Measurements from ENCODE around the gene CRACR2B.

CRACR2B gene

GRCh38 chr11:810040-810567, 17.6 kb upstream of the CRACR2B start:
- Histone ChIP-seq H3K4me2 (peak overlapping the region; percentile 96), H3K4me1 (peaks cover 56% of the 10 kb centered on the region), H3K9ac (peak overlapping the region; percentile 100), H3K36me3 (peaks cover 44% of the 10 kb centered on the region), H3K4me3 (peak overlapping the region; percentile 100), H4K20me1 (peaks cover 44% of the 10 kb centered on the region), H3K27me3 (no peaks in the 10 kb centered on the region), H3K9me3 (no peaks in the 10 kb centered on the region), H3K27ac (peak overlapping the region; percentile 100)
- TF ChIP-seq Cebpa-rat (IDR thresholded peaks at IDR 0.05), result no peak

DNA sequence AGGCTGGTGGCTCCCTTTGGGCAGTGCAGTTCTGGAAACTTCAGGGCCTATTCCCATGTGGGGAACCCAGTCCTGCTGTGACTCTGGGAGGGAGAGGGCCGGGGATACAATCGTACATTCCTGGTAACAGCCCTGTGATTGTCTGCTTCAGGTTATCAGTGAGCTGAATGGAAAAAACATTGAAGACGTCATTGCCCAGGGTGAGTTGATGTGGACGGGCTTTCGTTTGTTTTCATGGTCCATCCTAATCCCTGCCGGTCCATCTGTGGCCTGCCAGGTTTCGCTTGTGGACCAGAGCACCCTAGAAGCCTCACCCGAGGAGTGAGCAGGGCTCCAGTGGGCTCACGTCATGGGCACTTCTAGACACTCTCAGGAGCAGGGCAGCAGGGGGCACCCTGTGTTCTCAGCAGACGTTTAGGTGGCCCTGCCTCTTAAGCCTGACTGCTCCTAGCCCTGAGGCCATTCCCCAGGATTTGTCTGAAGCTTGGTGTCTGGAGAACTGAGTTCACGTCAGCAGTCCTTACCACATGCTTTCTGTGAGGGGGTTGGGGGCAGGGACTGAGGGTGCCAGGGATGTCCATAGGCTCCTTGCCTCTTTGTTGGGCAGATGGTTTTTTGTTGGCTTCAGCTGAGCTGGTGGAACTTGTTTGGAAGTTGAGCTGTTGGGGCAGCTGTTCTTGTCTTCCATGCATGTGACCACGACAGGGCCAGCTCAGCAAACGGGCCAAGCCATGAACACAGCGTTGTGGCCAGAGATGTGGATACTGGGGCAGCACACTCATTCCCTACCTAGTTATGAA, 16.1 kb upstream of the CRACR2B start:
- Histone ChIP-seq H4K20me1 (peaks cover 51% of the 10 kb centered on the region), H3K36me3 (peaks cover 57% of the 10 kb centered on the region), H3K4me3 (peak overlapping the region; percentile 100), H3K27ac (peak overlapping the region; percentile 100), H3K9ac (peak overlapping the region; percentile 100), H3K27me3 (no peaks in the 10 kb centered on the region), H3K4me1 (peaks cover 44% of the 10 kb centered on the region), H3K4me2 (peak overlapping the region; percentile 96), H3K9me3 (no peaks in the 10 kb centered on the region)
- TF ChIP-seq Cebpa-rat (IDR thresholded peaks at IDR 0.05), result no peak

- H3K4me3 ChIP-seq, result no peak overlapping the region
- H3K4me2 ChIP-seq, result peak overlapping the region; percentile 96
Observed at GRCh38 chr11:812390-812789, 15.3 kb upstream of the CRACR2B start.

GRCh38 chr11:813072-813455, 14.7 kb upstream of the CRACR2B start:
- H3K27ac ChIP-seq, result no peak overlapping the region
- TF ChIP-seq Cebpa-rat (IDR thresholded peaks at IDR 0.05), result no peak
- H3K36me3 ChIP-seq, result peaks cover 57% of the 10 kb centered on the region
- H3K9me3 ChIP-seq, result no peaks in the 10 kb centered on the region
- 0 out of 2 replicates have a peak overlapping the region, but pooled peaks have one; percentile 100 for H3K9ac ChIP-seq
- peaks cover 51% of the 10 kb centered on the region for H4K20me1 ChIP-seq
- no peak overlapping the region for H3K4me2 ChIP-seq
- peaks cover 40% of the 10 kb centered on the region for H3K4me1 ChIP-seq
- no peak overlapping the region for H3K4me3 ChIP-seq
- no peaks in the 10 kb centered on the region for H3K27me3 ChIP-seq

More at GRCh38 chr11:812390-812789, 15.3 kb upstream of the CRACR2B start:
- H3K27ac ChIP-seq, result no peak overlapping the region; the same call in 1 of the 2 replicates
- peaks cover 57% of the 10 kb centered on the region for H3K36me3 ChIP-seq
- H3K4me1 ChIP-seq, result peaks cover 44% of the 10 kb centered on the region
- TF ChIP-seq Cebpa-rat (IDR thresholded peaks at IDR 0.05), result no peak
- no peaks in the 10 kb centered on the region for H3K9me3 ChIP-seq
- H4K20me1 ChIP-seq, result peaks cover 51% of the 10 kb centered on the region
- peak overlapping the region; percentile 100; the same call in 1 of the 2 replicates for H3K9ac ChIP-seq
- H3K27me3 ChIP-seq, result no peaks in the 10 kb centered on the region

DNA sequence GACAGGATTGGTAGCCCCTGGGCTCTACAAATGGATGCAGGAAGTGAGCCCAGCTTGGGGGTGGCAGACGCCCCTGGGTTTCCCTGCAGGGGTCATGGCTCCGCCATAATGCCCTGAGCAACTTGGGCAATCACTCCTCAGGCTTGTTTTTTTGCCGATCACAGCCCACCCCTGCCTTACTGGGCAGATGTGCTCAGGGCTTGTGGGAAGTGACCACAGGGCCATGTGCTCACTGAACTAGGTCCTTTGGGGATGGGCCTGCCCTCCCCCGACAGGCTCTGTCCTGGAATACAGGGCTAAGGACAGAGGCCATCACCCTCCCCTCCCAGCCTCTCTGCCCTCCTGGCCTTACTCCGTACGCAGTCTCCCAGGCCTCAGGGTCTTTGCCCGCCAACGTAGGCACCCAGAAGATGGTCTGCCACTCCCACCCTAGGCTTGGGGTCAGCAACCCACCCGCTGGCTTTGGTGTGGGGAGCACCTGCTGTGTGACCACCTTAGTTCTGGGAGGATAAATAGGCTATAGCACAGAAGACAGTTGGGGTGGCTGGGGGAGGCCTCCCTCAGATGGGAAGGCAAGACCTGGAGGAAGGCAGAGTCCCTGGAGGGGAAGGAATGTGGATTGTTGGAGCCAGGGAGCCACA, 14.1 kb upstream of the CRACR2B start:
- H3K27me3 ChIP-seq, result no peaks in the 10 kb centered on the region
- peaks cover 51% of the 10 kb centered on the region for H4K20me1 ChIP-seq
- H3K4me2 ChIP-seq, result no peak overlapping the region
- peaks cover 57% of the 10 kb centered on the region for H3K36me3 ChIP-seq
- H3K27ac ChIP-seq, result no peak overlapping the region
- 0 out of 2 replicates have a peak overlapping the region, but pooled peaks have one; percentile 22 for H3K9ac ChIP-seq
- peaks cover 36% of the 10 kb centered on the region for H3K4me1 ChIP-seq
- no peak for TF ChIP-seq Cebpa-rat (IDR thresholded peaks at IDR 0.05)
- no peak overlapping the region for H3K4me3 ChIP-seq
- no peaks in the 10 kb centered on the region for H3K9me3 ChIP-seq

- no peak overlapping the region for H3K4me2 ChIP-seq
- no peak for TF ChIP-seq Cebpa-rat (IDR thresholded peaks at IDR 0.05)
- H3K36me3 ChIP-seq, result peaks cover 56% of the 10 kb centered on the region
- peaks cover 51% of the 10 kb centered on the region for H4K20me1 ChIP-seq
- no peaks in the 10 kb centered on the region for H3K27me3 ChIP-seq
- no peak overlapping the region for H3K9ac ChIP-seq
- no peak overlapping the region for H3K27ac ChIP-seq
- peaks cover 43% of the 10 kb centered on the region for H3K4me1 ChIP-seq
- H3K9me3 ChIP-seq, result no peaks in the 10 kb centered on the region
- H3K4me3 ChIP-seq, result no peak overlapping the region
Observed at GRCh38 chr11:815675-816432, 11.9 kb upstream of the CRACR2B start.

DNA sequence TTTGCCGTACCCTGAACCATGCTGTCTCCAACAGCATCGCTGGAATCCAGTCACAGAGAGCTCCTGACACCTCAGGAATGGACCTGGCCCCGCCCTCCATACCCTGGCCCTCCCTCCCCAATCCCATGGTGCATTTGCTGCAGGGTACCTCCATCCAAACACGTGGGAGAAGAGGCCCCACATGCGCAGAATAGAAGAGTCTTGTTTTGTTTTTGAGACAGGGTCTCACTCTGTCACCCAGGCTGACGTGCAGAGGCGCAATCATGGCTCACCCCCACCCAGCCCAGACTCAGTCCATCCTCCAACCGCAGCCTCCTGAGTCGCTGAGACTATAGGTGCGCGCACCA, 11.3 kb upstream of the CRACR2B start:
- Histone ChIP-seq H3K4me2 (no peak overlapping the region), H3K4me3 (no peak overlapping the region), H3K27ac (no peak overlapping the region), H3K9me3 (no peaks in the 10 kb centered on the region), H4K20me1 (peaks cover 51% of the 10 kb centered on the region), H3K4me1 (peaks cover 43% of the 10 kb centered on the region), H3K36me3 (peaks cover 50% of the 10 kb centered on the region), H3K27me3 (no peaks in the 10 kb centered on the region), H3K9ac (no peak overlapping the region)
- no peak for TF ChIP-seq Cebpa-rat (IDR thresholded peaks at IDR 0.05)

DNA sequence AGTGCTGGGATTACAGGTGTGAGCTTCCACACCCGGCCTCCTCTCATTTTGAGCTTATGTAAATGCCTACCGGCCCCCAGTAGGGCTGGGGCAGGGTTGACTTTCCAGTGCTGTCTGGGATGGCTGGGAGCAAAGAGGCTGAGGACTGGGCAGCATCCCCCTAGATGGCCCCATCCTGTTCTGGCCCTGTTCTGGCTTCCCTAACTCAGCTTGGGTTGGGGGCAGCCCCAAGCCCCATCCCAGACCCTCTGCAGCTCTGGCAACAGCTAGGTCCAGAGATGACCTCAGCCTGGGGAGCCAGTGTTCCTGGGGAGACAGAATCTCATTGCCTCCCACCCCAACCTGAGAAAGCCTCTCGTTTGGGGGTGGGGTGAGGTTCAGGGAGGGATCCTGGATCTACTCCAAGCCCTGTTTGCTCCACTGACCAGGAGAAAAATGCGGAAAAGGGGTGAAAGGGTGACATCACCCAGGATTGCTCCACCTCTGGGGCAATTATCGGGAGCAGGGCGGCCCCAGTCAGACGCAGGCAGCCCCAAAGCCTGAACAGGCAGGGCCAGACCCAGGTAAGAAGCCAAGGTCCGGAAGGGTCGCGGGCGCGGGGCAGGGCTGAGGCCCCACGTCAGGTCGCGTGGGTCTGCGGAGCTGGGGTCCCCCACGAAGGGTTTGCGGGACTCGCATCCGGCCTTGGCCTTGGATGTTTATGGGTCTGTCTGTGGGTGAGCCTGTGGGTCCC, 9.2 kb upstream of the CRACR2B start, which contains the start of gene PNPLA2:
Gene PNPLA2, plus strand, starts transcription at position 519 of the 733 bp plus-strand sequence. CDS start 805 bp downstream, outside the sequence.
- Histone ChIP-seq H3K9me3 (no peaks in the 10 kb centered on the region), H3K27me3 (no peaks in the 10 kb centered on the region), H3K4me1 (peaks cover 33% of the 10 kb centered on the region), H3K27ac (peak within 1 kb of the TSS; percentile 90), H4K20me1 (peaks cover 51% of the 10 kb centered on the region), H3K4me2 (peak within 1 kb of the TSS; percentile 89), H3K9ac (peak within 1 kb of the TSS; percentile 94), H3K4me3 (peak within 1 kb of the TSS; percentile 88), H3K36me3 (peaks cover 41% of the 10 kb centered on the region)
- TF ChIP-seq Cebpa-rat (IDR thresholded peaks at IDR 0.05), result no peak

Data from BLaER1 (cell line).